Ishikawa (cell line): ENCODE data around the gene DENR.

Source experiments
- CEBPB ChIP-seq: IDR thresholded peaks from 2 replicates; pipeline ENCODE4 v1.6.1; 2012
- CREB1 ChIP-seq: IDR thresholded peaks from 2 replicates; pipeline ENCODE4 v1.6.1; 2012; ENCODE audit warnings: low read depth
- EGR1 ChIP-seq: IDR thresholded peaks from 2 replicates; pipeline ENCODE4 v1.6.1; 2012
- EP300 ChIP-seq: IDR thresholded peaks from 2 replicates; pipeline ENCODE4 v1.6.1; 2012; ENCODE audit warnings: borderline replicate concordance
- FOXM1 ChIP-seq: IDR thresholded peaks from 2 replicates; pipeline ENCODE4 v1.6.1; 2012; ENCODE audit warnings: low read depth, borderline replicate concordance
- NFIC ChIP-seq: IDR thresholded peaks from 2 replicates; pipeline ENCODE4 v1.6.1; 2012
- RAD21 ChIP-seq: IDR thresholded peaks from 2 replicates; pipeline ENCODE4 v1.6.1; 2012; ENCODE audit warnings: low read depth
- REST ChIP-seq: IDR thresholded peaks from 2 replicates; pipeline ENCODE4 v1.6.1; 2012; ENCODE audit warnings: low read depth, mild to moderate bottlenecking
- TAF1 ChIP-seq: IDR thresholded peaks from 2 replicates; pipeline ENCODE4 v1.6.1; 2012; ENCODE audit warnings: low read depth, mild to moderate bottlenecking
- TCF12 ChIP-seq: IDR thresholded peaks from 2 replicates; pipeline ENCODE4 v1.6.1; 2012; ENCODE audit warnings: low read depth
- TEAD4 ChIP-seq: IDR thresholded peaks from 2 replicates; pipeline ENCODE4 v1.6.1; 2012
- USF1 ChIP-seq: IDR thresholded peaks from 2 replicates; pipeline ENCODE4 v1.6.1; 2012
- YY1 ChIP-seq: IDR thresholded peaks from 2 replicates; pipeline ENCODE4 v1.6.1; 2012; ENCODE audit warnings: low read depth
- ZBTB7A ChIP-seq: IDR thresholded peaks from 2 replicates; pipeline ENCODE4 v1.6.1; 2012; ENCODE audit warnings: low read depth
- TF ChIP-seq, protein P1 (sequence below): IDR thresholded peaks from 2 replicates; pipeline ENCODE4 v1.6.1; 2012

Gene DENR

GRCh38 chr12:122788387-122788786 lies 35.8 kb downstream of the DENR start:
- TF ChIP-seq TCF12 (no peak), CEBPB (no peak), EP300 (no peak), NFIC (no peak), REST (no peak), CREB1 (no peak), FOXM1 (no peak), EGR1 (no peak), YY1 (no peak), ZBTB7A (no peak)

DNA sequence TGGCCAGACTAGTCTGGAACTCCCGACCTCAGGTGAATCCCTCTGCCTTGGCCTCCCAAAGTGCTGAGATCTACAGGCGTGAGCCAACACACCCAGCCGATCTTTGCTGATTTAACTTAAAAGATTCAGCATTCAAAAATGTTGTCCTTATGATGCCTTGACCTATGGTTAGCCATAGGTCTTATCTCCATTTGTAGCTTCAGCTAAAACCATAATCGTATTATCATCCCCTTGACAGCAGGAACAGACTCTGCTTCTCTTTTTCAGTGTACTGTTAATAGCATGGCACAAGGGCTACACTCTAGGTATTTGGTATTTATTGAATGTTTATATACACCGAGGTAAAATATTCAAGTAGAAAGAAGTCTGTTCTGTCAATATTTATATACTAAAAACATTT lies 37.0 kb downstream of the DENR start:
- TF ChIP-seq EP300 (no peak), NFIC (no peak), RAD21 (no peak), CREB1 (no peak), EGR1 (no peak), ZBTB7A (no peak), TCF12 (no peak), CEBPB (no peak), USF1 (no peak), FOXM1 (no peak), YY1 (no peak)
- TF ChIP-seq, protein P1, sequence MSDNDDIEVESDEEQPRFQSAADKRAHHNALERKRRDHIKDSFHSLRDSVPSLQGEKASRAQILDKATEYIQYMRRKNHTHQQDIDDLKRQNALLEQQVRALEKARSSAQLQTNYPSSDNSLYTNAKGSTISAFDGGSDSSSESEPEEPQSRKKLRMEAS = no peak

DNA sequence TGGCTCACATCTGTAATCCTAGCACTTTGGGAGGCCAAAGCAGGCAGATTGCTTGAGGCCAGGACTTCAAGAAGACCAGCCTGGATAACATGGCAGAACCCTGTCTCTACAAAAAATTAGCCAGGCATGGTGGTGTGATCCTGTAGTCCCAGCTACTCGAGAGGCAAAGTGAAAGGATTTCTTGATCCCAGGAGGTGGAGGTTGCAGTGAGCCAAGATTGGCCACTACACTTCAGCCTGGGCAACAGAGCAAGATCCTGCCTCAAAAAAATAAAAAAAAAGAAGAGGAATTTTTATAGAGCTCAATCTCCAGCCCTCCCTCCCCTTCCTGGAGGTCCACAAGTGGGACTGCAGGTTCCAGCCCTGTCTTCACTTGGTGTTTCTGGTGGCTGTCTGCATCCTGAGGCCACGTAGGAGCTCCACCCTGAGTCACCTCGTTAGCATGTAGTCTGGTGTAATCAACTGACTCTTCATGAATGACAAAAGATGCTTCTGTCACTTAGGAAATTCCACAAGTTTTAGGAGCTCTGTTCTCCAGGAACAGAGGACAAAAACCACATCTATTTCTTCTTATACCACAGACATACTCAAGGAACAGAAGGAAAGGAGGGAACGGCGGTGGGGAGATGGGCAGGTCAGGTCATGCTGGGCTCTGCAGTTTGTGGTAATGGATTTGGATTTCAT lies 37.9 kb downstream of the DENR start:
- TF ChIP-seq FOXM1 (no peak), RAD21 (no peak), CREB1 (no peak), EP300 (no peak), USF1 (no peak), REST (no peak)
- TF ChIP-seq, protein P1 = no peak

GRCh38 chr12:122793685-122794106 lies 41.1 kb downstream of the DENR start:
- peak; percentile 80 for TF ChIP-seq RAD21
- TF ChIP-seq, protein P1 = no peak

DNA sequence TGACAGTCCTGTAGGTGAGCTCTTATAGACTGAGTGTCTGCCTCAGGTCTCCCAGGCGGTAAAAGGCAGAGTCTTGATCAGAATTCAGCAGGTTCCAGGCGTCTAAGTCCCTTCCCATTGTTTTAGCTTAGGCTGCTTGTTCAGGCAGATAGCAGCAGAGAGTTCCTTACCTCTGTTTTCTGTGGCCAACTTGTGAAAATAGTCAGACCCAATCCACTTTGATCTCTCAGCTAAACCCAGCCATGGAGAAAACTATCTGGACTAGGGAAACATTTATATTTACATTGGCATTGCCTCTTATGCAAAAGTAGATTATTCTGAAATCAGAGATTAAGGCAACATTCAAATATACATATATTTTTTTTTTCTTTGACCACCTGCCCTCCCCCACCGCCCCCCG lies 43.2 kb downstream of the DENR start:
- TF ChIP-seq CEBPB (no peak), FOXM1 (no peak), YY1 (no peak), EP300 (no peak)
- TF ChIP-seq, protein P1 = no peak

- TF ChIP-seq EP300 (no peak), ZBTB7A (no peak), YY1 (no peak), NFIC (no peak), CREB1 (no peak), RAD21 (no peak), REST (no peak), TCF12 (no peak), TEAD4 (no peak), USF1 (no peak), EGR1 (no peak), CEBPB (no peak), TAF1 (no peak), FOXM1 (no peak)
- TF ChIP-seq, protein P1 = no peak
Measured at GRCh38 chr12:122799641-122800243, 47.1 kb downstream of the DENR start.
